ENCODE measurements around the gene RSPH9. TPM values are rescaled to one million over a fixed set of nuclear protein-coding genes. Genes with fewer than 3 reads are reported as not detected.

Gene RSPH9
- total RNA-seq, 1 experiment from 2014 or later = 0.28 TPM

- no peak overlapping the region for H3K27ac ChIP-seq (ENCODE audit: low read length)
- BruUV-seq (replicated peaks) = no TSS peak
- no peaks in the 10 kb centered on the region for H3K27me3 ChIP-seq (ENCODE audit: control insufficient read depth, insufficient read depth, low read length)
- DNase-seq (ENCODE audit: low read depth, low spot score) = no peak
- CTCF ChIA-PET = no interaction called here
- peaks cover 12% of the 10 kb centered on the region for H3K4me1 ChIP-seq (ENCODE audit: control insufficient read depth, insufficient read depth, low read length)
- no peak overlapping the region for H3K4me3 ChIP-seq (ENCODE audit: low read depth in 2 of 2, low read length in 2 of 2)
- no peaks in the 10 kb centered on the region for H3K9me3 ChIP-seq (ENCODE audit: control insufficient read depth, insufficient read depth, low read depth, low read length)
- in situ Hi-C loops (cut with HindIII; ENCODE audit: low pct_unique_long_range_greater_than_20kb, low sequenced_read_pairs) (no loop called here), intact Hi-C loops (cut with micrococcal nuclease; ENCODE audit: unreplicated experiment) (no loop called here)
- POLR2A ChIA-PET = interaction anchor here (0.6 kb wide), 1 partner anchor 471 kb away, joined by 8 read pairs; no protein-coding TSS in a partner anchor
- no peaks in the 10 kb centered on the region for H3K36me3 ChIP-seq (ENCODE audit: control insufficient read depth, insufficient read depth, low read length)
- no peak for ATAC-seq
- TF ChIP-seq SIN3A (IDR thresholded peaks at IDR 0.05; ENCODE audit: borderline replicate concordance, insufficient read depth, low read depth, low read length) = no peak
- TF ChIP-seq TCF7L2 (IDR thresholded peaks at IDR 0.05; ENCODE audit: low read depth, low read length) = no peak
- no peak for TF ChIP-seq POLR2AphosphoS5 (IDR thresholded peaks at IDR 0.05; ENCODE audit: low read depth, low read length)
- TF ChIP-seq REST (IDR thresholded peaks at IDR 0.05; ENCODE audit: insufficient read depth in 1 of 2, low read depth in 2 of 2, low read length in 1 of 2) = no peak
- TF ChIP-seq CTCF (IDR thresholded peaks at IDR 0.05) = no peak
Measured at GRCh38 chr6:43703512-43704429, 58.9 kb downstream of the RSPH9 start.

- no peaks in the 10 kb centered on the region for H3K36me3 ChIP-seq (ENCODE audit: control insufficient read depth, insufficient read depth, low read length)
- no peaks in the 10 kb centered on the region for H3K9me3 ChIP-seq (ENCODE audit: control insufficient read depth, insufficient read depth, low read depth, low read length)
- no TSS peak for BruUV-seq (replicated peaks)
- TF ChIP-seq CTCF (IDR thresholded peaks at IDR 0.05) (no peak), POLR2AphosphoS5 (IDR thresholded peaks at IDR 0.05; ENCODE audit: low read depth, low read length) (no peak), SIN3A (IDR thresholded peaks at IDR 0.05; ENCODE audit: borderline replicate concordance, insufficient read depth, low read depth, low read length) (no peak), REST (IDR thresholded peaks at IDR 0.05; ENCODE audit: insufficient read depth in 1 of 2, low read depth in 2 of 2, low read length in 1 of 2) (no peak), TCF7L2 (IDR thresholded peaks at IDR 0.05; ENCODE audit: low read depth, low read length) (no peak)
- no peaks in the 10 kb centered on the region; the same call in none of the 2 replicates for H3K4me1 ChIP-seq (ENCODE audit: control insufficient read depth, insufficient read depth, low read length)
- ChIA-PET POLR2A (interaction anchor here (0.7 kb wide), 1 partner anchor 10 kb away, joined by 8 read pairs; no protein-coding TSS in a partner anchor), CTCF (interaction anchor here (0.6 to 1.0 kb wide), 2 partner anchors 38 to 562 kb away, joined by 3 read pairs; no protein-coding TSS in a partner anchor)
- ATAC-seq = no peak
- H3K27me3 ChIP-seq (ENCODE audit: control insufficient read depth, insufficient read depth, low read length) = no peaks in the 10 kb centered on the region
- in situ Hi-C loops (cut with HindIII; ENCODE audit: low pct_unique_long_range_greater_than_20kb, low sequenced_read_pairs) = no loop called here
- intact Hi-C loops (cut with micrococcal nuclease; ENCODE audit: unreplicated experiment) = no loop called here
- no peak for DNase-seq (ENCODE audit: low read depth, low spot score)
- no peak overlapping the region for H3K4me3 ChIP-seq (ENCODE audit: low read depth in 2 of 2, low read length in 2 of 2)
- no peak overlapping the region for H3K27ac ChIP-seq (ENCODE audit: low read length)
Measured at GRCh38 chr6:43705996-43706395, 61.2 kb downstream of the RSPH9 start.
